HG02798 (cell line): Measurements from ENCODE around the gene ZNF497.
"Not testable (repeated sequence)": the region's sequence is repeated elsewhere in the genome, so short reads cannot be mapped to it uniquely, and the experiment has no call there.

Experiments used
- ATAC-seq: cut with Tn5 transposase; IDR thresholded peaks from one replicate; pipeline ENCODE4 v1.9.1; 2021; ENCODE audit warnings: mild to moderate bottlenecking; ENCODE audit not compliant: unreplicated experiment, poor library complexity

ZNF497 gene

GRCh38 chr19:58395220-58395978 lies 32.8 kb upstream of the ZNF497 start, which contains the start of gene RNF225:
RNF225 (plus strand) TSS chr19:58395656; CDS start chr19:58396090, 434 bp downstream.
- no peak for ATAC-seq

GRCh38 chr19:58394821-58395219 lies 32.3 kb upstream of the ZNF497 start:
- no peak for ATAC-seq

GRCh38 chr19:58393725-58394033 lies 31.1 kb upstream of the ZNF497 start:
- no peak for ATAC-seq

- ATAC-seq: no peak
These were observed 30.6 kb upstream of the ZNF497 start for GRCh38 chr19:58392945-58393724.

- ATAC-seq: no peak
These were observed 25.6 kb upstream of the ZNF497 start for GRCh38 chr19:58388175-58388526.

- ATAC-seq: no peak
These were observed 25.0 kb upstream of the ZNF497 start for GRCh38 chr19:58387338-58388174.

- peak; percentile 91 for ATAC-seq
These were observed 24.2 kb upstream of the ZNF497 start, which contains the start of gene RPS5 for GRCh38 chr19:58386576-58387337. RPS5 (plus strand) TSS chr19:58387269; CDS start chr19:58388138, 869 bp downstream.

- ATAC-seq: peak; percentile 2
These were observed 23.5 kb upstream of the ZNF497 start for GRCh38 chr19:58385891-58386575.

- ATAC-seq: no peak
These were observed 22.9 kb upstream of the ZNF497 start for GRCh38 chr19:58385313-58385890.

GRCh38 chr19:58382997-58383603 lies 20.5 kb upstream of the ZNF497 start:
- no peak for ATAC-seq

- ATAC-seq: no peak
These were observed 19.1 kb upstream of the ZNF497 start for GRCh38 chr19:58381460-58382212.

GRCh38 chr19:58380662-58381459 lies 18.3 kb upstream of the ZNF497 start, which contains the start of gene ZNF837:
ZNF837 (minus strand) TSS chr19:58381030; CDS start chr19:58369332, 11,698 bp downstream.
- peak; percentile 82 for ATAC-seq

GRCh38 chr19:58380037-58380661 lies 17.6 kb upstream of the ZNF497 start:
- ATAC-seq: no peak

- ATAC-seq: no peak
These were observed 16.7 kb upstream of the ZNF497 start for GRCh38 chr19:58379246-58379645.

- ATAC-seq: not testable (repeated sequence)
These were observed 14.2 kb upstream of the ZNF497 start for GRCh38 chr19:58376724-58377123.

GRCh38 chr19:58374200-58374599 lies 11.6 kb upstream of the ZNF497 start:
- no peak for ATAC-seq
